ENCODE measurements around the gene HOXB7. TPM values are rescaled to one million over a fixed set of nuclear protein-coding genes. Genes with fewer than 3 reads are reported as not detected.
A peak's percentile ranks its signal among the peaks of the same experiment; 100 is the strongest.

The HOXB7 gene
- total RNA-seq, 4 donors from 2014 or later, result 0.36 to 3.0 (median 0.65) TPM

DNA sequence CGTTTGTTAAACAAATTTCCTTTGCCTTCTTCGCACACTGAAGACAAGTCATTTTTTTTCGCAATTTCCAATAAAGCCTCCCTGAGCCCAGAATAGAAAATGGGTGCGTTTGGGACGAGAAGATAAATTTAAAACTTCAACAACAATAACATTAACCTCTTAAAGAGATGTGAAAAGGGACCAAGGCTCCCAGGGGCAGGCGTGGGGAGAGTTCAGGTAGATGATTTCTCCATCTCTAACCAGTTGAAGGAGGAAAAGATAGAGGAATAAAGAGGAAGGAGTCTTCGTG lies 31.4 kb downstream of the HOXB7 start:
- H3K4me3 ChIP-seq, result peak overlapping the region in 2 of 4 donors; percentile 65 to 67
- DNase-seq (no peak), ATAC-seq (no peak)
- intact Hi-C loops (cut with DNase I; ENCODE audit: low total_unique reads), result loop anchor here (2.0 kb wide), 2 partner anchors 31 to 37 kb away; partner anchors contain the start of gene HOXB7
- in situ Hi-C loops (cut with MboI; ENCODE audit: low sequenced_read_pairs in 4 of 4), result no loop called here
- H3K36me3 ChIP-seq, result no peaks in the 10 kb centered on the region
- peak overlapping the region; percentile 10 to 83 (median 76) for H3K27ac ChIP-seq
- no peaks in the 10 kb centered on the region for H3K9me3 ChIP-seq
- TF ChIP-seq, protein P1, sequence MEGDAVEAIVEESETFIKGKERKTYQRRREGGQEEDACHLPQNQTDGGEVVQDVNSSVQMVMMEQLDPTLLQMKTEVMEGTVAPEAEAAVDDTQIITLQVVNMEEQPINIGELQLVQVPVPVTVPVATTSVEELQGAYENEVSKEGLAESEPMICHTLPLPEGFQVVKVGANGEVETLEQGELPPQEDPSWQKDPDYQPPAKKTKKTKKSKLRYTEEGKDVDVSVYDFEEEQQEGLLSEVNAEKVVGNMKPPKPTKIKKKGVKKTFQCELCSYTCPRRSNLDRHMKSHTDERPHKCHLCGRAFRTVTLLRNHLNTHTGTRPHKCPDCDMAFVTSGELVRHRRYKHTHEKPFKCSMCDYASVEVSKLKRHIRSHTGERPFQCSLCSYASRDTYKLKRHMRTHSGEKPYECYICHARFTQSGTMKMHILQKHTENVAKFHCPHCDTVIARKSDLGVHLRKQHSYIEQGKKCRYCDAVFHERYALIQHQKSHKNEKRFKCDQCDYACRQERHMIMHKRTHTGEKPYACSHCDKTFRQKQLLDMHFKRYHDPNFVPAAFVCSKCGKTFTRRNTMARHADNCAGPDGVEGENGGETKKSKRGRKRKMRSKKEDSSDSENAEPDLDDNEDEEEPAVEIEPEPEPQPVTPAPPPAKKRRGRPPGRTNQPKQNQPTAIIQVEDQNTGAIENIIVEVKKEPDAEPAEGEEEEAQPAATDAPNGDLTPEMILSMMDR (IDR thresholded peaks at IDR 0.05 in 4 of 5, conservative IDR thresholded peaks at IDR 0.05 in 1 of 5), result no peak
- no peak for TF ChIP-seq POLR2A (IDR thresholded peaks at IDR 0.05)
- peaks cover 38 to 80% (median 72%) of the 10 kb centered on the region in 3 donors for H3K27me3 ChIP-seq
- peaks cover 5% of the 10 kb centered on the region in 2 donors for H3K4me1 ChIP-seq

DNA sequence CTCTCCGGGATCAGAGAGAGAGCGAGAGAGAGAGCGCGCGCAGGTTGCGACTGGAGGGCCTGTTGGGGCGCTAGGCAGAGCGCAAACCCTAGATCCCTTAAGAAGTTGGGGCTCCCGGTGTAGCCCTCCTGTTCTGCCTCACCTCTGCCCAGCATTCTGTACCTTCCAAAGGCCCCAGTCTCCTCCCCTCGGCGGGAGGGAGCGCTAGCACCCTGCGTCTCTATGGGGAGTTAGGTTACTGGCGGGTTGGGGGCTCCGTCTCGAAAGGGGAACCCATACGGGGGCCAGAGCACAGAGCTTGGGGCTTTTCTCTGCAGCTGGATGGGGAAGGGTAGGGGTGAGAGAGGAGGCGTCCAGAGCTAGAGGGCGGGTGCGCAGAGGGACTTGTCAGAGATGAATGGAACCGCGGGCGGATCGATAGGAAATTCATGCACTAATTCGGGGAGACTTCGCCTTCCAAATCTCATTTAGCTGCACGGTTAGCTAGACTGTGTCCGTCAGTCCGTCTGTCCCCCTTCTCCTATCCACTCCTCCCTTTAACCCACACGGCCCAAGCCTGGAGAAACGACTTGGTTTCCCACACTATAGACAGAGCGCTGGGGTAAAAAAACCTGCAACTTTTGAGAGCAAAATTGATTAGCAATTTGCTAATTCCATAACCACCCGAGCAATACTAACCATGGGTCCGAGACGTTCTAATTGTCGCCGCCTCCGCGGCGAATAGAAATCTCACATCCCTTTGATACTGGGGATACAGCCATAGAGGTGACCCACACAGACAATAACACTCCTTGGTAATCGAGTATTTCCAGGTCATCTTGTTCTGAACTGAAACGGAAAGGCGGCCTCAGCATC lies 32.0 kb downstream of the HOXB7 start:
- Histone ChIP-seq H3K27me3 (peaks cover 36 to 85% (median 72%) of the 10 kb centered on the region in 3 donors), H3K27ac (peak overlapping the region; percentile 72 to 83 (median 76)), H3K9me3 (no peaks in the 10 kb centered on the region), H3K36me3 (no peaks in the 10 kb centered on the region), H3K4me1 (peaks cover 5% of the 10 kb centered on the region in 2 donors), H3K4me3 (peak overlapping the region; percentile 60 to 69 (median 66))
- DNase-seq (no peak), ATAC-seq (peak in 1 of 2 donors; percentile 9)
- intact Hi-C loops (cut with DNase I; ENCODE audit: low total_unique reads) (loop anchor here (2.0 kb wide), 2 partner anchors 32 to 36 kb away; partner anchors contain the start of gene HOXB7), in situ Hi-C loops (cut with MboI; ENCODE audit: low sequenced_read_pairs in 4 of 4) (no loop called here)
- TF ChIP-seq, protein P1 (IDR thresholded peaks at IDR 0.05 in 4 of 5, conservative IDR thresholded peaks at IDR 0.05 in 1 of 5), result no peak
- TF ChIP-seq POLR2A (IDR thresholded peaks at IDR 0.05), result no peak

DNA sequence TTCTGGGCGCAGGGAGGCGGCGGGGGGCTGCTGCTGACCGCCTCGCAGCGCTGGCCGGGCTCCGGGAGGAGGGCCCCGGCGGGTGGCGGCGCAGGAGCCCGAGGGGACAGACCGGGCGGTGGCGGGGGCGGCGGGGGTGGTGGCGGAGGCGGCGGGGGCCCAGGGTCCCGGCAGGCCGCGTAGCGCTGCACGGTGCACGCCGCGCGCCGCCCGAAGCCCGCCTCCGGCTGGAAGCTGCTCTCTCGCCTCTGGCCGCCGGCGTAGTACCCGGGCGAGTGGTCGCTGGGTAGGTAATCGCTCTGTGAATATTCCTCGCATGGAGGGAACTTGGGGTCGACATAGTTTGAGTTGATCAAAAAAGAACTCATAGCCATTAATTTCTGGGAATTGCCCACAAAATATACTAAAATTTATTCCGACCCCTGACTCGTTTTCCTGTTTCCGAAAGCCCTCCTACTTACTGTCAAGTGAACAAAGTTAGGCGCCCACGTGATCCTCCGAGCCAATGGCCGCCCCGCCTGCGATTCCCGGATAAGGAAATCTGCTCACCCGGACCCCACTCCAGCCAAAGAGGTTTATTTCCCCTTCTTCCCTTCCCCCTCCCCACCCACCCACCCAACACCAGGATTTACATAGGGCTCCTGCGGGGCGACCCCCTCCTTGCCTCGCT lies 32.7 kb downstream of the HOXB7 start, which contains the start of gene HOXB4:
HOXB4 (minus strand) TSS at position 405 of the 670 bp plus-strand sequence; CDS start at position 374, 31 bp downstream.
- ATAC-seq (peak; percentile 78 to 83), DNase-seq (peak; percentile 59 to 64)
- Histone ChIP-seq H3K36me3 (no peaks in the 10 kb centered on the region), H3K27ac (peak within 1 kb of the TSS; percentile 72 to 83 (median 76)), H3K4me1 (peaks cover 5% of the 10 kb centered on the region in 2 donors), H3K9me3 (no peaks in the 10 kb centered on the region), H3K27me3 (peaks cover 30 to 79% (median 77%) of the 10 kb centered on the region in 3 donors), H3K4me3 (peak within 1 kb of the TSS; percentile 60 to 69 (median 66))
- TF ChIP-seq POLR2A (IDR thresholded peaks at IDR 0.05), result peak; percentile 15 to 36
- TF ChIP-seq, protein P1 (IDR thresholded peaks at IDR 0.05 in 4 of 5, conservative IDR thresholded peaks at IDR 0.05 in 1 of 5), result no peak
- in situ Hi-C loops (cut with MboI; ENCODE audit: low sequenced_read_pairs in 4 of 4), result no loop called here
- intact Hi-C loops (cut with DNase I; ENCODE audit: low total_unique reads), result loop anchor here (2.0 kb wide), 2 partner anchors 33 to 35 kb away; partner anchors contain the start of gene HOXB7

DNA sequence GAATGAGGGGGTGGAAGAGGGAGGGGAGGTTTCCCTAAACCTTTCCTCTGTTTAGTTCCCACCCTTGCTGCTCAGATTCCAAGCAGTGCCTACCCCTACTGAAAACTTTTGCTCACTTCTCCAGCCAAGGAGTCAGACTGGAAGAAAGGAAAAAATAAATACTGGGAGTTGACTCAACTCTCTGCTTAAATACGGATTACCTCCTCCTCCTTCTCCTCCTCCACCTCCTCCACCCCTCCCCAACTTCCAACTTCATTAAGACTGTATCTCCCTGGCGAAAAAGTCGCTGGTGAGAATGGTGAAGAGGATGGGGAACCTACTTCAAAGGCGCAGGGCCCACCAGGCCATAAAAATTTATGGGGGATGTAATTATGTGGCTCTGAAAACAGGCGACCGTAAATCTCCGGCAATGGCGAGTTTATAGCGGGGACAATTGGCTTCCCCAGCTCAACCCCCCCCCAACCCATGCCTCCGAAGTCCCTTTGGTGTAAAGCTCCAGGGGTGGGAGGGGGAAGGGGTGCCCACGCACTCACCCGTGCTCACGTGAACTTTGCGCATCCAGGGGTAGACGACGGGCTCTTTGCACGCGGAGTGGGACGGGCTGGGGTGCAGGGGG lies 33.4 kb downstream of the HOXB7 start:
- H3K4me1 ChIP-seq, result peaks cover 5% of the 10 kb centered on the region in 2 donors
- ATAC-seq, result no peak
- in situ Hi-C loops (cut with MboI; ENCODE audit: low sequenced_read_pairs in 4 of 4) (no loop called here), intact Hi-C loops (cut with DNase I; ENCODE audit: low total_unique reads) (no loop called here)
- no peaks in the 10 kb centered on the region for H3K9me3 ChIP-seq
- no peak for DNase-seq
- H3K27ac ChIP-seq, result peak overlapping the region in 3 of 4 donors; percentile 72 to 83 (median 79)
- peaks cover 27 to 77% (median 73%) of the 10 kb centered on the region in 3 donors for H3K27me3 ChIP-seq
- no peaks in the 10 kb centered on the region for H3K36me3 ChIP-seq
- TF ChIP-seq, protein P1 (IDR thresholded peaks at IDR 0.05 in 4 of 5, conservative IDR thresholded peaks at IDR 0.05 in 1 of 5), result no peak
- no peak for TF ChIP-seq POLR2A (IDR thresholded peaks at IDR 0.05)
- peak overlapping the region; percentile 53 to 67 (median 62) for H3K4me3 ChIP-seq

Data from gastrocnemius medialis (tissue), 4 donors.